Measurements from ENCODE around the gene POU6F1. TPM values are rescaled to one million over a fixed set of nuclear protein-coding genes. Genes with fewer than 3 reads are reported as not detected.

Gene POU6F1
- total RNA-seq, 4 donors from 2014 or later, result 2.6 to 60.6 (median 5.8) TPM

DNA sequence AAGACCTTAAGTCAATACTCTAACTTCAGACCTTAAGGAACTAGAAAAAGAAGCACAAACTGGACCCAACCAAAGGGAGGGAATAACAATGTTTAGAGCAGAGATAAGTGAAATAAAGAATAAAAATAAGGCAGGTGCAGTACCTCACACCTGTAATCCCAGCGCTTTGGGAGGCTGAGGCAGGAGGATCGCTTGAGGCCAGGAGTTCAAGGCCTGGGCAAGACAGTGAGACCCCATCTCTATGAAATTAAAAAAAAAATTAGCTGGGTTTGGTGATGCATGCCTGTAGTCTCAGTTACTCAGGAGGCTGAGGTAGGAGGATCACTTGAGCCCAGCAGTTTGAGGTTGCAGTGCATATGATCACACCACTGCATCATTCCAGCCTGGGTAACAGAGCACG is 54.1 kb downstream of the POU6F1 start:
- Histone ChIP-seq H3K27me3 (no peaks in the 10 kb centered on the region), H3K4me1 (no peaks in the 10 kb centered on the region), H3K4me3 (no peak overlapping the region), H3K36me3 (no peaks in the 10 kb centered on the region), H3K27ac (no peak overlapping the region), H3K9me3 (no peaks in the 10 kb centered on the region)
- TF ChIP-seq POLR2A (IDR thresholded peaks at IDR 0.05), result no peak
- intact Hi-C loops (cut with DNase I; ENCODE audit: low total_unique reads), result no loop called here
- DNase-seq, result no peak

DNA sequence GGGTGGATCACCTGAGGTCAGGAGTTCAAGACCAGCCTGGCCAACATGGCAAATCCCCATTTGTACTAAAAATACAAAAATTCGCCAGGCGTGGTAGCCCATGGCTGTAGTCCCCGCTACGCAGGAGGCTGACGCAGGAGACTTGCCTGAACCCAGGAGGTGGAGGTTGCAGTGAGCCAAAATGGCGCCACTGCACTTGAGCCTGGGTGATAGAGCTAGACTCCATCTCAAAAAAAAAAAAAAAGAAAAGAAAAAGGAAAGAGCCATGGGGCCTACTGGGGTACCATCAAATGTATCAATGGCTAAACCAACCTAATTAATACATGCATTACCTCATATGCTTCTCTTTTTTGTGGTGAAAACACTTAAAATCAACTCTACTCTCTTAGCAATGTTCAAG is 55.6 kb downstream of the POU6F1 start:
- no peaks in the 10 kb centered on the region for H3K4me1 ChIP-seq
- H3K27me3 ChIP-seq, result no peaks in the 10 kb centered on the region
- TF ChIP-seq, protein P1, sequence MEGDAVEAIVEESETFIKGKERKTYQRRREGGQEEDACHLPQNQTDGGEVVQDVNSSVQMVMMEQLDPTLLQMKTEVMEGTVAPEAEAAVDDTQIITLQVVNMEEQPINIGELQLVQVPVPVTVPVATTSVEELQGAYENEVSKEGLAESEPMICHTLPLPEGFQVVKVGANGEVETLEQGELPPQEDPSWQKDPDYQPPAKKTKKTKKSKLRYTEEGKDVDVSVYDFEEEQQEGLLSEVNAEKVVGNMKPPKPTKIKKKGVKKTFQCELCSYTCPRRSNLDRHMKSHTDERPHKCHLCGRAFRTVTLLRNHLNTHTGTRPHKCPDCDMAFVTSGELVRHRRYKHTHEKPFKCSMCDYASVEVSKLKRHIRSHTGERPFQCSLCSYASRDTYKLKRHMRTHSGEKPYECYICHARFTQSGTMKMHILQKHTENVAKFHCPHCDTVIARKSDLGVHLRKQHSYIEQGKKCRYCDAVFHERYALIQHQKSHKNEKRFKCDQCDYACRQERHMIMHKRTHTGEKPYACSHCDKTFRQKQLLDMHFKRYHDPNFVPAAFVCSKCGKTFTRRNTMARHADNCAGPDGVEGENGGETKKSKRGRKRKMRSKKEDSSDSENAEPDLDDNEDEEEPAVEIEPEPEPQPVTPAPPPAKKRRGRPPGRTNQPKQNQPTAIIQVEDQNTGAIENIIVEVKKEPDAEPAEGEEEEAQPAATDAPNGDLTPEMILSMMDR (IDR thresholded peaks at IDR 0.05), result no peak
- no peak for TF ChIP-seq POLR2A (IDR thresholded peaks at IDR 0.05)
- H3K36me3 ChIP-seq, result no peaks in the 10 kb centered on the region
- DNase-seq, result no peak
- intact Hi-C loops (cut with DNase I; ENCODE audit: low total_unique reads), result no loop called here
- no peak overlapping the region for H3K4me3 ChIP-seq
- no peak overlapping the region for H3K27ac ChIP-seq
- no peaks in the 10 kb centered on the region for H3K9me3 ChIP-seq

DNA sequence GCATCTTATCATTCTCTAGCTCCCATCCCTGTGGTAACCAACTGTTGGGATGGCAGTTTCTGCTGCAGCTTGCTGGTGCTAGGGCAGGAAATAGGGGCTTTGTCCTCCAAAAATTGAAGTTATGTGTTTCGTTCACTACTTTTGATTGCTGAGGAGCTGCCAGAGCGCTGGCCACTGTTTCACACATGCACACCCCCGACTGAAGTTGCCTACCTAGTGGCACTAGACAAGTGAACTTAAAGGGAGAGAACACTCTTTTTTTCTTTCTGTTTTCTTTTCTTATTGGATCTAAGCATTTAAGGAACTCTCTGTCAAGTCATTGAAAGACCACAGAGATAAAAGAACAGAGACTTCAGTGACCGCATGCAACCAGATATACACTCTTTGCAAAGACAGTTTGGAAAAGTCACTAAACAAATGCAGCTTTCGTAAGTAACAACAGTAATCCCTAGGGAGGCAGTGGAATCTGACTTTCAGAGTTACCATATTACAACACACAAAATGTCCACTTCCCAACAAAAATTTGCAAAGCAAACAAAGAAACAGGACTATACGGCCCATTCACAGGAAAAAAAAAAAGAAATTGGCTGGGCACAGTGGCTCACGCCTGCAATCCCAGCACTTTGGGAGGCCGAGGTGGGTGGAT is 56.9 kb downstream of the POU6F1 start:
- Histone ChIP-seq H3K27ac (no peak overlapping the region), H3K4me1 (no peaks in the 10 kb centered on the region), H3K4me3 (no peak overlapping the region), H3K9me3 (no peaks in the 10 kb centered on the region), H3K27me3 (no peaks in the 10 kb centered on the region), H3K36me3 (no peaks in the 10 kb centered on the region)
- DNase-seq, result no peak
- TF ChIP-seq, protein P1 (IDR thresholded peaks at IDR 0.05), result no peak
- TF ChIP-seq POLR2A (IDR thresholded peaks at IDR 0.05), result no peak
- intact Hi-C loops (cut with DNase I; ENCODE audit: low total_unique reads), result no loop called here

DNA sequence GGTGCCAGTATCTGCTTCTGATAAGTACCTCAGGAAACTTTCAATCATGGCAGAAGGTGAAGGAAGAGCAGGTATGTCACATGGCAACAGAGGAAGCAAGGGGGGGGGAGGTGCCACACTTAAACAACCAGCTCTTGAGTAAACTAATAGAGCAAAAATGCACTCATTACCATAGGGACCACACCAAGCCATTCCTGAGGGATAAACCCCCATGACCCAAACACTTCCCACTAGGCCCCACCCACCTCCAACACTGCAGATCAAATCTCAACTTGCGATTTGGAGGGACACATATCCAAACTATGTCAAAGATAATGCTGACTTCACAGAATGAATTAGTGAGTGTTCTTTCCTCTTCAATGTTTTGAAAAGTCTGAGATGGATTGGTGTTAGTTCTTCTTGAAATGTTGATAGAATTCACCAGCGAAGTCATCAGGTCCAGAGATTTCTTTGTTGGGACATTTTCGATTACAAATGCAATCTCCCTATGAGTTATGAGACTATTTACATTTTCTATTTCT is 61.6 kb downstream of the POU6F1 start:
- no peaks in the 10 kb centered on the region for H3K9me3 ChIP-seq
- intact Hi-C loops (cut with DNase I; ENCODE audit: low total_unique reads), result no loop called here
- no peak for TF ChIP-seq POLR2A (IDR thresholded peaks at IDR 0.05)
- TF ChIP-seq, protein P1 (IDR thresholded peaks at IDR 0.05), result no peak
- no peak overlapping the region for H3K4me3 ChIP-seq
- no peak for DNase-seq
- no peaks in the 10 kb centered on the region for H3K27me3 ChIP-seq
- no peaks in the 10 kb centered on the region for H3K36me3 ChIP-seq
- H3K4me1 ChIP-seq, result no peaks in the 10 kb centered on the region
- H3K27ac ChIP-seq, result no peak overlapping the region

DNA sequence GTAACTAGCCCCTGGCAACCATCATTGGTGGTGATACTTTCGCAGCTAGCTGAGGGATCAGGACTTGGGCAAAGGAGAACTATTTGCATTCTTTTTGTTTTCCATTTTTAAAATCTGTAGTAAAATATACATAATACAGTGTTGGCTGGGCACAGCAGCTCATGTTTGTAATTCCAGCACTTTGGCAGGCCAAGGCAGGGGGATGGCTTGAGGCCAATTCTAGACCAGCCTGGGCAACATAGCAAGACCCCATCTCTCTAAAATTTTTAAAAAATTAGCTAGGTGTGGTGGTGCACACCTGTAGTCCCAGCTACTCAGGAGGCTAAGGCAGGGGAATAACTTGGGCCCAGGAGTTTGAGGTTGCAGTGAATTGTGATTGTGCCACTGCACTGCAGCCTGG is 64.9 kb downstream of the POU6F1 start:
- intact Hi-C loops (cut with DNase I; ENCODE audit: low total_unique reads), result no loop called here
- TF ChIP-seq POLR2A (IDR thresholded peaks at IDR 0.05), result no peak
- TF ChIP-seq, protein P1 (IDR thresholded peaks at IDR 0.05), result no peak

More for the DNA sequence above, 64.9 kb downstream of the POU6F1 start:
- DNase-seq, result no peak
- Histone ChIP-seq H3K36me3 (no peaks in the 10 kb centered on the region), H3K4me1 (no peaks in the 10 kb centered on the region), H3K27ac (no peak overlapping the region), H3K27me3 (no peaks in the 10 kb centered on the region), H3K9me3 (no peaks in the 10 kb centered on the region), H3K4me3 (no peak overlapping the region)
